Nucleus accumbens (tissue), 56 donors: ENCODE measurements around the gene PEX11G.
"Not testable (repeated sequence)": the region's sequence is repeated elsewhere in the genome, so short reads cannot be mapped to it uniquely, and the experiment has no call there.

Experiments
- DNase-seq, 56 donors: peaks; one replicate each; lab custom pipeline; 2025; lab: John Stamatoyannopoulos, UW

The PEX11G gene

DNA sequence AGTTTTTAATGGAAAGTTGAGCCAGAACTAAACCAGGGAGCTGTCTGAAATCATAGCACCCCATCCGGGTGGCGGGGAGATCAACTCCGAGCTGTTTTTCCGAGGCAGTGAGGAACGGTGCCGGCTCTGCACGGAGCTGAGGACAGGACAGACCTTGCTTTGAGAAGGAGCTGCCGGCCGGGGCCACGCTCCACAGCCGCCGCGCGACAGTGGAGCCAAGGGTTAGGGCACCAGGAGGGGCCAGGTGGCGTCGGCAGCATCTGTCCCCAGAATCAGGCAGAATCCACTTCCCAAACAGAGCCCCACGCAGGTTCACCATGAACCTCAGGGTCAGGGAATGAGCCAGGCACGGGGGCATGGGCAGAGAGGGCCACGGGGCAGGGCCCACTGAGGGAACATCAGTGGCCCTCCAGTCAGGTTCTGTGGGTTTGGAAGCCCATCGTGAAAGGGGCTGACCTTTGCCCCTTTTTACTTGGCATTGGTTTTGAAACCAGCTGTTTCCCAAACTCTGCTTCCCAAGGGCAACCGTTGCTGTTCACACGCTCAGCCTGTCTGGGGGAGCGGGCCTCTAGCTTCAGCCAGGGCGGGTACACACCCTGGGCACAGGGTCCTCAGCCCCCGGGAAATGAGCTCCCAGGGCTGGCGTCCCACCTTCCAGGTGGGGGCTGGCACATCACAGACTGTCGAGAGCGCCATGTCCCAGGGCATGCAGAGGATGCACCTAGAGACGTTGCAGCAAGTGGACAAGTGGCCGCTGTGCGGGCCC lies 18.1 kb downstream of the PEX11G start:
- no peak for DNase-seq

DNA sequence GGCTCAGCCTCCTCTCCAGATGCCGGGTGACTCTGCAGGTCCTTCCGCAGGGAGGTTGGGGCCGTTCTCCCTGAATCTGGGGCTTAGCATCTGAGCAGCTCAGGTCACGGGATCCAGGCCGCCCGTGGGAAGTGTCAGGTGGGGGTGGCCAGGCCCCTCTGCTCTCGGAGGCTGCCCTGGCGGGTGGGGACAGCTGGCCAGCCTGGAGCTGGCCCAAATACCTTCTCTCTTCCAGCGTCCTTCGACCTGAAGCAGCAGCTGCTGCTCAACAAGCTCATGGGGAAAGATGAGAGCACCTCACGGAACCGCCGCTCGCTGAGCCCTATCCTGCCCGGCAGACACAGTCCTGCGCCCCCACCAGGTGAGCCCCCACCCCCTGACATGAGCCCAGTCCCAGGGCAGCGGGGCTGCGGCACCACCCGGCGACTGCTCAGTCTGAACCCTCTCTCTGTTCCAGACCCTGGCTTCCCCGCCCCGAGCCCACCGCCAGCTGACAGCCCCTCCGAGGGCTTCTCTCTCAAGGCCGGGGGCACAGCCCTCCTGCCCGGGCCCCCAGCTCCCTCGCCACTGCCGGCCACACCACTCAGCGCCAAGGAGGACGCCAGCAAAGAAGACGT lies 19.1 kb downstream of the PEX11G start:
- no peak for DNase-seq

DNA sequence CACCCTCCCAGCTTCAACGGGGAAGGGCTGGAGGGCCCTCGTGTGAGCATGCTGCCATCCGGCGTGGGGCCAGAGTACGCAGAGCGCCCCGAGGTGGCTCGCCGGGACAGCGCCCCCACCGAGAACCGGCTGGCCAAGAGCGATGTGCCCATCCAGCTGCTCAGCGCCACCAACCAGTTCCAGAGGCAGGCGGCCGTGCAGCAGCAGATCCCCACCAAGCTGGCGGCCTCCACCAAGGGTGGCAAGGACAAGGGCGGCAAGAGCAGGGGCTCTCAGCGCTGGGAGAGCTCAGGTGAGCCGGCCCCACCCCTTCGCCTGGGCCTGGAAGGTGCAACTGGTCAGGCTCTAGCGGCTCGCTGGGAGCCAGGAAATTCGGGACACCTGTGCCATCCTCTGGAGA lies 20.0 kb downstream of the PEX11G start:
- DNase-seq, result no peak

DNA sequence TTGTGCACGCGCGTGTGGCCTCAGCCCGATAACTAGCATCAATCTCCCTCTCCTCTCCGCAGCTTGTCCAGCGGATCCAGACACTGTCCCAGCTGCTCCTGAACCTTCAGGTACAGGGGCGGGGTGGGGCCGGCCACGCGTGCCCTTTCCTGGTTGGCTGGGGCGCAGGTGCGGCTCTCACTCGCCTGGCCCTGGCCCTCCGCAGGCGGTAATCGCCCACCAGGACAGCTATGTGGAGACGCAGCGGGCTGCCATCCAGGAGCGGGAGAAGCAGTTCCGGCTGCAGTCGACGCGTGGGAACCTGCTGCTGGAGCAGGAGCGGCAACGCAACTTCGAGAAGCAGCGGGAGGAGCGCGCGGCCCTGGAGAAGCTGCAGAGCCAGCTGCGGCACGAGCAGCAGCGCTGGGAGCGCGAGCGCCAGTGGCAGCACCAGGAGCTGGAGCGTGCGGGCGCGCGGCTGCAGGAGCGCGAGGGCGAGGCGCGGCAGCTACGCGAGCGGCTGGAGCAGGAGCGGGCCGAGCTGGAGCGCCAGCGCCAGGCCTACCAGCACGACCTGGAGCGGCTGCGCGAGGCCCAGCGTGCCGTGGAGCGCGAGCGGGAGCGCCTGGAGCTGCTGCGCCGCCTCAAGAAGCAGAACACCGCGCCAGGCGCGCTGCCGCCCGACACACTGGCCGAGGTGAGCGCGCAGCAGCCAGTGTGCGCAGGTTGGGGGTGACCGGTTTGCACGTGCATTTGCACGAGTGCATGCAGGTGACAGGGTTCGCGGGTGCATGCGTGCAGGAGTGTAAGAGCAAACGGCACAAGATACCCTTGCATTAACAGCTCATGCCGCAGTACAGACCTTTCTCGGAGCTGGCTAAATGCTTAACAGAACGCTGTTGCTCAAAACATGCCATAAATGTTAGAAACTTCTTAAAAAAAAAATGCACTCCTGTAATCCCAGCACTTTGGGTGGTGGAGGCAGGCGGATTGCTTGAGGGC lies 21.5 kb downstream of the PEX11G start:
- DNase-seq, result no peak

DNA sequence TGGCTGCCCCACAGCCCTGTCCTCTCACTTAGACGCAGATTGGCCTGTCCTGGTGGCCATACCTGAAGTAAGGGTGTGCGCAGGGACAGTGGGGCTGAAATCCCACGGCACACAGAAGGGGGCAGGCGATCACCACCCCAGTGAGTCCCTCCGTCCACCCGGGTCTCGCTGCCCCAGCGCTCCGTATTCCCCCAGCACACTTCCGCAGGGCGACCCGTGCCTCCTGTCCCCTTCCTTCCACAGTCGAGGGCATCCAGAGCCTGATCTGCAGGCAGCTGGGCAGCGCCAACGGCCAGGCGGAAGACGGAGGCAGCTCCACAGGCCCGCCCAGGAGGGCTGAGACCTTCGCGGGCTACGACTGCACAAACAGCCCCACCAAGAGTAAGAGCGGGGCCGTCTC lies 25.3 kb downstream of the PEX11G start:
- no peak for DNase-seq

DNA sequence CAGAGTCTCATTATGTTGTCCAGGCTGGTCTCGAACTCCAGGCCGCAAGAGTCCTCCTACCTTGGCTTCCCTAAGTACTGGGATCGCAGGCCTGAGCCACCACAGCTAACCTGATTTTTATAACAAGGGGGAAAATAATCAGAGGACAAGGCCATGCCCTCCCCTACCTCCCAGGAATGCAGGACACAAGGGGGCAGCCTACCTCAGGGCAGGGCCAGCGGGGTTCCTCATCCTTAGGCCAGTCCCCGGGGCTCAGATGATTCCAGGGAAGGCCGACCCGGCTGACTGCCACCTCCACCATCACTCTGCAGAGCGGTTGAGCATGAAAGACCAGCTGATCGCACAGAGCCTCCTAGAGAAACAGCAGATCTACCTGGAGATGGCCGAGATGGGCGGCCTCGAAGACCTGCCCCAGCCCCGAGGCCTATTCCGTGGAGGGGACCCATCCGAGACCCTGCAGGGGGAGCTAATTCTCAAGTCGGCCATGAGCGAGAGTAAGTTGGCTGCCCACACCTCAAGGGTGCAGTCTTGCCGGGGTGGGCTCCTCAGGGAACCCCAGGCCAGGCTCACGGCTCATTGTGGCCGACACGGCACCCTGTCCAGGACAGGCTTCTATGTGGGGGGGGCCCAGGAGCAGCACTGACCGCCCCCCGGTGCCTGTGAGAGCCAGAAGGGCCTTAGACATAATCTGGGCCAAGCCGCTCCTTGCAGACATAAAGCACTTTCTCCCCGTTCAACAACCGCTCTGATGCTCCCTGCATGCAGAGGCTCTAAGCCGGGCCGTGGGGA lies 26.8 kb downstream of the PEX11G start:
- DNase-seq, result peak in 1 of 56 donors; percentile 6

DNA sequence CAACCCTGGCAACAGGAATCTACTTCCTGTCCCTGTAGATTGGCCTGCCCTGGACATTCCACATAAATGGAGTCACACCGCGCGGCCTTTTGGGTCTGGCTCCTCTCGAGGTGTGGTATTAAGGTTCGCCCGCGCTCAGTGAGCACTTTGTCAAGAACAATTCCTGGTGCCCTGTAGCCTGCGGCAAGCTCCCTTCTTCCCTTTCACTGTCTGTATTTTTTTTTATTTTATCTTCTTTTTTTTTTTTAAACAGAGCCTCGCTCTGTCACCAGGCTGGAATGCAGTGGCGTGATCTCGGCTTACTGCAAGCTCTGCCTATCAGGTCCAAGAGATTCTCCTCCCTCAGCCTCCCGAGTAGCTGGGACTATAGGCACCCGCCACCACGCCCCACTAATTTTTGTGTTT lies 28.3 kb downstream of the PEX11G start:
- DNase-seq, result no peak

DNA sequence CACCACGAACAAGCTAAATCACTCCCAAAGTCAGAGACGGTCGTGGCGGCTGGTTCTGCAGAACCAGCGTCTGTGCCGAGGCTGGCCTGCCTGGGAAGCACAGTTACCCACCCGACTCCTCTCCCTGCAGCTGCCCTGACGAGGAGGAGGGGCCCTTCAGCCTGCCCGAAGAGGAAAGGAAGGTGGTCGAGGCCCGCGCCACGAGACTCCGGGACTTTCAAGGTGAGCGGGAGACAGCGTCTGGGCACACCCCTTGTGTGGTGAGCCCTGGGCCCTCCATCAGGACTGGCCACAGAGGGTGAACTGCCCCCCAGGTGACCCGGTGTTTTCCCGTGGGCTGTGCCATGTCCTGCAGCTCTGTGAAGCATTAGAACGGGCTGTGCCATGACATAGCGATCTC lies 29.1 kb downstream of the PEX11G start:
- DNase-seq, result no peak

DNA sequence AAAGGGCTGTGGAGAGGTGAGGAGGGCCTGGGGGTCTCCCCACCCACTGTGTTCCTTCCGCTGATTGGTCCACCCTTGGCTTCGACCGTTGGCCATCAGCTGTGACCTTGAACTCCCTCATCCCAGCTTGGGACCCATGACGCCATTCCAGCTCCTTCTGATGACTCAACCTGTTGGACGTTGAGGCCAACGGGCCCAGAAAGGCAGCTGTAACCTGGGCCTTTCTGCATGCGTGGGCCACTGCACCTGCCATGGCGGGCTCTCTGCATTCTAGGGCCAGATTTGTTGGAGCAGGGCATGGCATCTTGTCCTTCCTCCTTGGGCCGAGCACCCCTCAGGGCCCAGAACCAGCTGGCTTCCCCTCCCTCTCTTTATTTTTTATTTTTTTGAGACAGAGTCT lies 30.2 kb downstream of the PEX11G start:
- DNase-seq, result no peak

DNA sequence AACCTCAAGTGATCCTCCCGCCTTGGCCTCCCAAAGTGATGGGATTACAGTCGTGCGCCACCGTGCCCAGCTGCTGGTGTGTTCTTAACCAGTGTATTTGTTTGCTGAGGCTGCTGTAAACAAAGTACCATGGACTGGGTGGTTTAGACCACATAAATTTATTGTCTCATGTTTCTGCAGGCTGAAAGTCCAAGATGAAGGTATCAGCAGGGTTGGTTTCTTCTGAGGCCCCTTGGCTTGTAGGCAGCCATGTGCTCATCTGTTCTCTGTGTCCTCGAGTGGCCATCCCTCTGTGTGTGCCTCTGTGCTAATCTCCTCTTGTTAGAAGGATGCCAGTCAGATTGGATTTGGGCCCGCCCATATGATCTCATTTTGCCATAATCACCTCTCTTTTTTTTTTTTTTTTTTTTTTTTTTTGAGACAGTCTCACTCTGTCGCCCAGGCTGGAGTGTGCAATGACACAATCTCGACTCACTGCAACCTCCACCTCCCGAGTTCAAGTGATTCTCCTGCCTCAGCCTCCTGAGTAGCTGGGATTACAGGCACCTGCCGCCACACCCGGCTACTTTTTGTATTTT lies 31.8 kb downstream of the PEX11G start:
- no peak for DNase-seq

DNA sequence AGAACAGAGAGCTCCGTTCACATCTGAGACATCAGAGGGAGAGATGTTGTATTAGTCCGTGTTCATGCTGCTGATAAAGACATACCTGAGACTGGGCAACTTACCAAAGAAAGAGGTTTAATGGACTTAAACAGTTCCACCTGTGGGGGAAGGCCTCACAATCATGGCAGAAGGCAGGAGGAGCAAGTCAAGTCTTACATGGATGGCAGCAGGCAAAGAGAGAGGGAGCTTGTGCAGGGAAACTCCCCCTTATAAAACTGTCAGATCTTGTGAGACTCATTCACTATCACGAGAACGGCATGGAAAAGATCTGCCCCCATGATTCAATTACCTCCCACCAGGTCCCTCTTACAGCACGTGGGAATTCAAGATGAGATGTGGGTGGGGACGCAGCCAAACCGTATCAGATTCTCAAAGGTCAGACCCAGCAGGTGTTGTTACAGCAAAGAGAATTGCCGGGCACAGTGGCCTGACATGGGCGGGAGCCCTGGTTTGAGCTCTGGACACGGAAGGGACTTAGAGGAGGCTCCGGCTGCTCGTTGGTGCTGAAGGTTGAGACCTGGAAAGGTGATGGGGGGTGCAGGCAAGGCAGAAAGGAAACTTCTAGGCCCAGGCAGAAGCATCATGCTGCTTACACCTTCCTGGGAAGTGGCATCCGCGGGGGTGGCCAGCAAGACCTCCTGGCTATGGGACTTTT lies 33.1 kb downstream of the PEX11G start:
- DNase-seq, result no peak

DNA sequence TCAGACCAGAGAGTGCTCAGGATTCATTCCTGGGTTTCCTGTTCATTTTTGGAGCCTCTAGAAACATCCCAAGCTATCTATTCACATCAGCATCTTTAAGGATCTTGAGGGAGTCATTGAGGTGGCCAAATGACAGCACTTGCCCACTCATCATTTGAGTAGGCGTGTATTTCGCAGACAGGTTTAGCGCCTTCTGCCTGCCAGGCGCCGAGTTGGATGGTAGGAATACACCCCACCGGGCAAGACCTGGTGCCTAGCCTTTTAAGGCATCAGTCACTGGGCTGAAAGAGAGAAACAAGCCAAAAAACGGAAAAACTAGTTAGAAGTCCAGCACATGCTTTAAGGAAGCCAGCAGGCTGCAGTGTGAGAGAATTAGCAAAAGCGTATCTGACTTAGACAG lies 33.8 kb downstream of the PEX11G start:
- no peak for DNase-seq

DNA sequence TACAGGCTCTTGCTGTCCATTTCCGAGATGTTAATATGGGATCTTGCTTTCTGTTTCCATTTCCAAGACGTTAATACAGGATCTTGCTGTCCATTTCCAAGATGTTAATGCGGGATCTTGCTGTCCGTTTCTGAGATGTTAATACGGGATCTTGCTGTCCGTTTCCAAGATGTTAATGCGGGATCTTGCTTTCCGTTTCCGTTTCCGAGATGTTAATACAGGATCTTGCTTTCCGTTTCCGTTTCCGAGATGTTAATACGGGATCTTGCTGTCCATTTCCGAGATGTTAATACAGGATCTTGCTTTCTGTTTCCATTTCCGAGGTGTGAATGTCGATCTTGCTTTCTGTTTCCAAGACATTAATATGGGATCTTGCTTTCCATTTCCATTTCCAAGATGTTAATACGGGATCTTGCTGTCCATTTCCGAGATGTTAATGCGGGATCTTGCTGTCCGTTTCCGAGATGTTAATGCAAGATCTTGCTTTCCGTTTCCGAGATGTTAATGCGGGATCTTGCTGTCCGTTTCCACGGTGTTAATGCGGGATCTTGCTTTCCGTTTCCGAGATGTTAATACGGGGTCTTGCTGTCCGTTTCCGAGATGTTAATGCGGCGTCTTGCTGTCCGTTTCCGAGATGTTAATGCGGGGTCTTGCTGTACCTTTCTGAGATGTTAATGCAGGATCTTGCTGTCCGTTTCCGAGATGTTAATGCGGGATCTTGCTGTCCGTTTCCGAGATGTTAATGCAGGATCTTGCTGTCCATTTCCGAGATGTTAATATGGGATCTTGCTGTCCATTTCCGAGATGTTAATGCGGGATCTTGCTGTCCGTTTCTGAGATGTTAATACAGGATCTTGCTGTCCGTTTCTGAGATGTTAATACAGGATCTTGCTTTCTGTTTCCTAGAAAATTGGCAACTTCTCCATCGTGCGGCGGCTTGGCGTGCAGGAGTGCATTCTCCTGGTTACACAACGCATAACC lies 38.3 kb downstream of the PEX11G start:
- DNase-seq, result no peak

DNA sequence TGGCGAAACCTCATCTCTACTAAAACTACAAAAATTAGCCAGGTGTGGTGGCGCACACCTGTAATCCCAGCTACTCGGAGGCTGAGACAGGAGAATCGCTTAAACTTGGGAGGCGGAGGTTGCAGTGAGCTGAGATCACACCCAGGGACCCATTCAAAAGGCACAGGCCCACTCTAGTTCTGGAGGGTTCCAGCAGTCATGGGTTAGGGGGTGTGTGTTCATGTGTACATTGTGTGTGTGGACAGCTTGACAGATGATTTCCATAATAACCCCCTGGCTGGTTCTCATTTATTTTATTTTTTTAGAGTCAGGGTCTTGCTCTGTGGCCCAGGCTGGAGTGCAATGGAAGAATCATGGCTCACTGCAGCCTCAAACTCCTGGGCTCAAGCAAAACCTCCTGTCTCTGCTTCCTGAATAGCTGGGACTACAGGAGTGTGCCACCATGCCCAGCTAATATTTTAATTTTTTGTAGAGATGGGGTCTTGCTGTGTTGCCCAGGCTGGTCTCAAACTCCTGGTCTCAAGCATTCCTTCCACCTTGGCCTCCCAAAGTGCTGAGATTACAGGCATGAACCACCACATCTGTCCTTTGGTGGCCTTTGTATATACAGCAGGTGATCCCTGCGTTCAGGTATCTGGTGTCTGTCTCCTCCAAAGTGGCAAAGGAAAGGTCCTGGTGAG lies 39.3 kb downstream of the PEX11G start:
- DNase-seq, result not testable (repeated sequence)

DNA sequence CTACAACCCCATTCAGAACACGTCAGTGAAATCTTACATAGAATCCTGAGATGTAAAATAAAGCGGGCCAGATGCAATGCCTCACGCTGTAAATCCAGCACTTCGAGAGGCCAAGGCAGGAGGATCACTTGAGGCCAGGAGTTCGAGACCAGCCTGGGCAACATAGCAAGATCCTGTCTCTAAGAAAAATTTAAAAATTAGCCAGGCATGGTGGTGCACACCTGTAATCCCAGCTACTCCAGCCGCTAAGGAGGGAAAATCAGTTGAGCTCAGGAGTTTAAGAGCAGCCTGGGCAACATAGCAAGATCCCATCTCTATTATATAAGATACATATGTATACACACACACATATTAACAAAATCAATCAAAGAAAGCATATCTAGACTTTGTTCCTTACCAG lies 41.2 kb downstream of the PEX11G start:
- no peak for DNase-seq

DNA sequence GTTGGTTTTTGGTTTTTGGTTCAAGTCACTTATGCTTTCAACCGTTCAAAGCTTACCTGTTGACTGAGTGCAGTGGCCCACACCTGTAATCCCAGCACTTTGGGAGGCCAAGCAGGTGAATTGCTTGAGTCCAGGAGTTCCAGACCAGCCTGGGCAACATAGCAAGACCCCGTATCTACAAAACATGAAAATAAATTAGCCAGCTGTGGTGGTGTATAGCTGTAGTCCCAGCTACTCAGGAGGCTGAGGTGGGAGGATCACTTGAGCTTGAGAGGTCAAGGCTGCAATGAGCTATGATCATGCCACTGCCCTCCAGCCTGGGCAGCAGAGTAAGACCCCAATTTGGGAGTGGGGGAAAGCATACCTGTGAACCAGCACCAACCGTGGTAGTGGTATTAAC lies 43.7 kb downstream of the PEX11G start:
- no peak for DNase-seq

DNA sequence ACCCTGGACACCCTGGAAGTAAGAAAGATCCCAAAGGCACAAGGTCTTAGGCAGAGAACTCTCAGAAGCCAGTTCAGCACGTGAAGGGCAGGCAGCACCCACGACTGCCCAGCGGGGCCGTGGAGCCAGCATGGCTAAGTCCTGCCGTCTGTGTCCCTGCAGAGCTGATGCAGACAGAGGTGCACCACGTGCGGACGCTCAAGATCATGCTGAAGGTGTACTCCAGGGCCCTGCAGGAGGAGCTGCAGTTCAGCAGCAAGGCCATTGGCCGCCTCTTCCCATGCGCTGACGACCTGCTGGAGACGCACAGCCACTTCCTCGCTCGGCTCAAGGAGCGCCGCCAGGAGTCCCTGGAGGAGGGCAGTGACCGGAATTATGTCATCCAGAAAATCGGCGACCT lies 44.8 kb downstream of the PEX11G start:
- no peak for DNase-seq

DNA sequence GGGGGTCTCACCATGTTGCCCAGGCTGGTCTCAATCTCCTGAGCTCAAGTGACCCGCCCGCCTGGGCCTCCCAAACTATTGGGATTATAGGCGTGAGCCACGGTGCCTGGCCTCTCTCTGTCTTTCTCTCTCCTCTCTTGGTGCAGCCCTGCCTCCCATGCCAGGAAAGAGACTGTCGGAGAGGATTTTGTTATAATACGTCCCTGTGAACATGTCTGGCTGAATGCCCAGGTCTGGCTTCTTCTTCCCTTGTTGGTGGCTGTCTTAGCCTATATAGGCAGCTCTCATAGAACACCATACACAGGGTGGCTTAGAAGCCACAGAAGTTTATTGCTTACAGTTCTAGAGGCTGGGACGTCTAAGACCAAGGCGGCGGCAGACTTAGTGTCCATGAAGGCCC lies 46.4 kb downstream of the PEX11G start:
- peak in 1 of 56 donors; percentile 10 for DNase-seq
